Esophagus muscularis mucosa (tissue), 4 donors: Measurements from ENCODE around the gene IGFBP2.

Experiments
- EP300 ChIP-seq: sonication (generic); formaldehyde crosslinking; IDR thresholded peaks from one replicate; pipeline ENCODE4 v1.6.1; 2017; ENCODE audit warnings: antibody characterized with exemption
- POLR2A ChIP-seq: fragments of 450-650 bp; IDR thresholded peaks from one replicate; pipeline ENCODE4 v1.6.1; 2017; ENCODE audit warnings: antibody characterized with exemption, moderate library complexity, mild to moderate bottlenecking, low read depth
- POLR2AphosphoS5 ChIP-seq, 2 donors: sonication (generic); formaldehyde crosslinking; IDR thresholded peaks; one replicate each; pipeline ENCODE4 v1.6.1; 2017; ENCODE audit warnings: antibody characterized with exemption in 2 of 2
- TF ChIP-seq, protein P1 (sequence below), 3 experiments: fragments of 200-600 bp in 2 of 3; fragments of 450-650 bp in 1 of 3; sonication (generic) in 2 of 3; IDR thresholded peaks; one replicate each; pipeline ENCODE4 v1.5.1; 2017 to 2019; ENCODE audit warnings: antibody characterized with exemption in 3 of 3, mild to moderate bottlenecking in 2 of 3, moderate library complexity in 1 of 3

DNA sequence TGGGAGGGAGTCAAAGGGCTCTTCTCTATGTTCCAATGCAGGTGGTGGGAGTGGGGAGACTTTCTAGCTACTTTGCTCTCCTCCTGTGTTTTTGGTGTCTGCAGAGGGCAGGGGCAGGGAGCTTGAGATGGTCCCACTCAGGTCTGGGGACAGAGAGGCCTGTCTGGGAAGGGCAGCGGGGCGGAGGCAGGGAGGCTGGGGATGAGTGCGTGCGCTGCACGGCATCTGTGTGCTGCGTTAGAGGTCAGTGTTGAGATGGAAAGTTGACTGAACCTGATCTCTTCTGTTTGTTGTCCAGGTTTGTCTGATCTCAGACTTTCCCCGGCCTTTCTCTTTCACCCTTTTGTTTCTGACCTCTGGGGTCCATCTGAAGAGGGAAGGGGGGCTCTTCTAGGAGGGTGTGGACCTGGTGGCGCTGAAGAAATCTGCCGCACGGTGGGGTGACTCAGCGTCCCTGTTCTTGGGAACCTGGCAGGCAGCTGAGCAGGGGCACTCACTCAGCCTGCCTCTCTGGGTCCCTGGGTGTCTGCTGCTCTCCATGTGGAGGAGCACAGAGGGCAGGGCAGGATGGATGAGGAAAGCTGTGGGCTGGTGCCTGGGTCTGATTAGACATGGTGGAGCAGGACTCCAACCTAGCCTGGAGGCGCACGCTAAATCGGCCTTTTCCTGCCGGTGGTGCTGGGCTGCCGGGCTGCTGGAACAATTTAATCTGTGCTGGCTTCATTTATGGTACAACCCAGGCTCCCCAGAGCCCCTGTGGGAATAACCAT, 24.1 kb downstream of the IGFBP2 start:
- TF ChIP-seq, protein P1, sequence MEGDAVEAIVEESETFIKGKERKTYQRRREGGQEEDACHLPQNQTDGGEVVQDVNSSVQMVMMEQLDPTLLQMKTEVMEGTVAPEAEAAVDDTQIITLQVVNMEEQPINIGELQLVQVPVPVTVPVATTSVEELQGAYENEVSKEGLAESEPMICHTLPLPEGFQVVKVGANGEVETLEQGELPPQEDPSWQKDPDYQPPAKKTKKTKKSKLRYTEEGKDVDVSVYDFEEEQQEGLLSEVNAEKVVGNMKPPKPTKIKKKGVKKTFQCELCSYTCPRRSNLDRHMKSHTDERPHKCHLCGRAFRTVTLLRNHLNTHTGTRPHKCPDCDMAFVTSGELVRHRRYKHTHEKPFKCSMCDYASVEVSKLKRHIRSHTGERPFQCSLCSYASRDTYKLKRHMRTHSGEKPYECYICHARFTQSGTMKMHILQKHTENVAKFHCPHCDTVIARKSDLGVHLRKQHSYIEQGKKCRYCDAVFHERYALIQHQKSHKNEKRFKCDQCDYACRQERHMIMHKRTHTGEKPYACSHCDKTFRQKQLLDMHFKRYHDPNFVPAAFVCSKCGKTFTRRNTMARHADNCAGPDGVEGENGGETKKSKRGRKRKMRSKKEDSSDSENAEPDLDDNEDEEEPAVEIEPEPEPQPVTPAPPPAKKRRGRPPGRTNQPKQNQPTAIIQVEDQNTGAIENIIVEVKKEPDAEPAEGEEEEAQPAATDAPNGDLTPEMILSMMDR (IDR thresholded peaks at IDR 0.05) = no peak
- TF ChIP-seq POLR2A (no peak), EP300 (no peak), POLR2AphosphoS5 (IDR thresholded peaks at IDR 0.05) (no peak)
